ENCODE results near the gene MARF1.
"Not testable (repeated sequence)": the region's sequence is repeated elsewhere in the genome, so short reads cannot be mapped to it uniquely, and the experiment has no call there.

The MARF1 gene

GRCh38 chr16:15573896-15574613 lies 68.9 kb downstream of the MARF1 start:
- not testable (repeated sequence) for H3K23ac ChIP-seq (ENCODE audit: low read length); H3K27me3 ChIP-seq (ENCODE audit: insufficient read depth, low read length)

DNA sequence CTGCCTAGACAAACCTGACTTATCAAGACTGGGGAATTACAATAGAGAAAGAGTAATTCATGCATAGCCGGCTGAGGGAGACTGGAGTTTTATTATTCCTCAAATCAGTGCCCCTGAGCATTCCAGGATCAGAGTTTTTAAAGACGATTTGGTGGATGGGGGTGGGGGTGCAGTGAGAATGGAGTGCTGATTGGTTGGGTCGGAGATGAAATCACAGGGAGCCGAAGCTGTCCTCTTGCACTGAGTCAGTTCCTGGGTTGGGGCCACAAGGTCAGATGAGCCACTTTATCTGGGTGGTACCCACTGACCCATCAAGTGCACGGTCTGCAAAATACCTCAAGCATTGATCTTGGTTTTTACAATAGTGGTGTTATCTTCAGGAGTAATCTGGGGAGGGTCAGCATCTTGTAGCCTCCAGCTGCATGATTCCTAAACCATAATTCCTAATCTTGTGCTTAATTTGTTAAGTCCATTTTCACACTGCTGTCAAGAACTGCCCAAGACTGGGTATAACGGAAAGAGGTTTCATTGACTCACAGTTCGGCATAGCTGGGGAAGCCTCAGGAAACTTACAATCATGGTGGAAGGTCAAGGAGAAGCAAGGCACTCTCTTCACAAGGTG lies 69.6 kb downstream of the MARF1 start:
- Histone ChIP-seq H3K79me2 (ENCODE audit: control insufficient read depth, insufficient read depth, low read length, poor library complexity) (no peaks in the 10 kb centered on the region), H3K36me3 (ENCODE audit: control insufficient read depth in 1 of 2, insufficient read depth in 2 of 2, low read length in 2 of 2) (no peaks in the 10 kb centered on the region), H3K4ac (ENCODE audit: low read depth, low read length) (no peak overlapping the region), H3K4me1 (ENCODE audit: control insufficient read depth in 1 of 2, insufficient read depth in 2 of 2, low read length in 2 of 2) (no peaks in the 10 kb centered on the region), H2BK5ac (ENCODE audit: low read depth, low read length, poor library complexity) (no peak overlapping the region), H2BK120ac (ENCODE audit: insufficient read depth, low read length, poor library complexity) (no peak overlapping the region), H3K4me2 (ENCODE audit: low read length) (no peak overlapping the region), H4K12ac (ENCODE audit: low read depth, low read length) (no peak overlapping the region), H3K79me1 (ENCODE audit: low read length) (no peaks in the 10 kb centered on the region), H3K9me3 (ENCODE audit: insufficient read depth, low read depth, low read length) (no peaks in the 10 kb centered on the region), H2AFZ (ENCODE audit: insufficient read depth, low read length, poor library complexity) (no peak overlapping the region), H2BK12ac (ENCODE audit: low read length) (no peak overlapping the region), H3K23ac (ENCODE audit: low read length) (no peak overlapping the region), H3K27me3 (ENCODE audit: insufficient read depth, low read length) (no peaks in the 10 kb centered on the region), H3K9ac (ENCODE audit: low read length) (no peak overlapping the region), H3K4me3 (ENCODE audit: low read depth, low read length) (no peak overlapping the region), H4K8ac (ENCODE audit: low read depth, low read length) (no peak overlapping the region), H3K14ac (ENCODE audit: low read length) (no peak overlapping the region), H2AK5ac (ENCODE audit: low read length) (no peak overlapping the region), H3K27ac (ENCODE audit: low read depth, low read length) (no peak overlapping the region), H4K91ac (ENCODE audit: low read depth, low read length) (no peak overlapping the region), H3K18ac (ENCODE audit: low read length) (no peak overlapping the region)
- no CpG with 5 or more reads among the region's 7 CpGs for WGBS (ENCODE audit: extremely low coverage, insufficient coverage, insufficient read length)
- no peak for DNase-seq

More at GRCh38 chr16:15573896-15574613, 68.9 kb downstream of the MARF1 start:
- not testable (repeated sequence) for H4K91ac ChIP-seq (ENCODE audit: low read depth, low read length); H3K4me2 ChIP-seq (ENCODE audit: low read length); H2BK12ac ChIP-seq (ENCODE audit: low read length); H3K79me2 ChIP-seq (ENCODE audit: control insufficient read depth, insufficient read depth, low read length, poor library complexity); H3K18ac ChIP-seq (ENCODE audit: low read length); H4K12ac ChIP-seq (ENCODE audit: low read depth, low read length); H4K8ac ChIP-seq (ENCODE audit: low read depth, low read length); H2BK120ac ChIP-seq (ENCODE audit: insufficient read depth, low read length, poor library complexity); H3K4me3 ChIP-seq (ENCODE audit: low read depth, low read length); H3K4me1 ChIP-seq (ENCODE audit: control insufficient read depth in 1 of 2, insufficient read depth in 2 of 2, low read length in 2 of 2); H3K9ac ChIP-seq (ENCODE audit: low read length); H3K14ac ChIP-seq (ENCODE audit: low read length); H3K9me3 ChIP-seq (ENCODE audit: insufficient read depth, low read depth, low read length); H3K79me1 ChIP-seq (ENCODE audit: low read length); H2BK5ac ChIP-seq (ENCODE audit: low read depth, low read length, poor library complexity); H3K4ac ChIP-seq (ENCODE audit: low read depth, low read length); H2AFZ ChIP-seq (ENCODE audit: insufficient read depth, low read length, poor library complexity); H3K36me3 ChIP-seq (ENCODE audit: control insufficient read depth in 1 of 2, insufficient read depth in 2 of 2, low read length in 2 of 2); H2AK5ac ChIP-seq (ENCODE audit: low read length); DNase-seq; H3K27ac ChIP-seq (ENCODE audit: low read depth, low read length)
- no CpG with 5 or more reads among the region's 11 CpGs for WGBS (ENCODE audit: extremely low coverage, insufficient coverage, insufficient read length)

- no peak overlapping the region for H4K91ac ChIP-seq (ENCODE audit: low read depth, low read length)
- no CpG with 5 or more reads among the region's 9 CpGs for WGBS (ENCODE audit: extremely low coverage, insufficient coverage, insufficient read length)
- H3K27ac ChIP-seq (ENCODE audit: low read depth, low read length) = no peak overlapping the region
- no peak overlapping the region for H3K9ac ChIP-seq (ENCODE audit: low read length)
- no peak overlapping the region for H2BK120ac ChIP-seq (ENCODE audit: insufficient read depth, low read length, poor library complexity)
- H3K79me1 ChIP-seq (ENCODE audit: low read length) = no peaks in the 10 kb centered on the region
- no peak overlapping the region for H3K18ac ChIP-seq (ENCODE audit: low read length)
- no peak overlapping the region for H3K23ac ChIP-seq (ENCODE audit: low read length)
- H3K4me2 ChIP-seq (ENCODE audit: low read length) = no peak overlapping the region
- H3K4me1 ChIP-seq (ENCODE audit: control insufficient read depth in 1 of 2, insufficient read depth in 2 of 2, low read length in 2 of 2) = no peaks in the 10 kb centered on the region
- H3K4me3 ChIP-seq (ENCODE audit: low read depth, low read length) = no peak overlapping the region
- H2AK5ac ChIP-seq (ENCODE audit: low read length) = no peak overlapping the region
- no peak overlapping the region for H4K12ac ChIP-seq (ENCODE audit: low read depth, low read length)
- H4K8ac ChIP-seq (ENCODE audit: low read depth, low read length) = no peak overlapping the region
- H3K36me3 ChIP-seq (ENCODE audit: control insufficient read depth in 1 of 2, insufficient read depth in 2 of 2, low read length in 2 of 2) = no peaks in the 10 kb centered on the region
- H3K14ac ChIP-seq (ENCODE audit: low read length) = no peak overlapping the region
- no peaks in the 10 kb centered on the region for H3K9me3 ChIP-seq (ENCODE audit: insufficient read depth, low read depth, low read length)
- no peak overlapping the region for H3K4ac ChIP-seq (ENCODE audit: low read depth, low read length)
- no peaks in the 10 kb centered on the region for H3K79me2 ChIP-seq (ENCODE audit: control insufficient read depth, insufficient read depth, low read length, poor library complexity)
- no peak overlapping the region for H2AFZ ChIP-seq (ENCODE audit: insufficient read depth, low read length, poor library complexity)
- H2BK12ac ChIP-seq (ENCODE audit: low read length) = no peak overlapping the region
- DNase-seq = no peak
- no peaks in the 10 kb centered on the region for H3K27me3 ChIP-seq (ENCODE audit: insufficient read depth, low read length)
- no peak overlapping the region for H2BK5ac ChIP-seq (ENCODE audit: low read depth, low read length, poor library complexity)
Measured at GRCh38 chr16:15572329-15573001, 70.5 kb downstream of the MARF1 start.

DNA sequence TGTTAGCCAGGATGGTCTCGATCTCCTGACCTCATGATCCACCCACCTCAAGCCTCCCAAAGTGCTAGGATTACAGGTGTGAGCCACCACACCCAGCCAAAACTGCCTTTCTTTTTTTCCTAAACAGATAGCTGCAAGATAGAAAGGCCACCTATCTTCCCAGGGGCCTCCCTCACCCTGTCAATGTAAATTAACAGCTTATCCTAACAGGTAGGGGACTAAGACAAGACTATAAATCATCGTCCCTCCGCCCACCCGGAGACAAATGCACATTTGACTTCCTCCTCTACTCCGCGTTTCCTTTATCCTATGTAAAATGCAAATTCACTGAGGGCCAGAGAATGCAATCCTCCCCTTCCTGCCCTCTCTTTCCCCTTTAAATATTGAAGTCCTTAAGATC lies 71.4 kb downstream of the MARF1 start:
- Histone ChIP-seq H3K27me3 (ENCODE audit: insufficient read depth, low read length) (no peaks in the 10 kb centered on the region), H2BK12ac (ENCODE audit: low read length) (no peak overlapping the region), H2BK120ac (ENCODE audit: insufficient read depth, low read length, poor library complexity) (no peak overlapping the region), H4K8ac (ENCODE audit: low read depth, low read length) (no peak overlapping the region), H3K4me2 (ENCODE audit: low read length) (no peak overlapping the region), H3K36me3 (ENCODE audit: control insufficient read depth in 1 of 2, insufficient read depth in 2 of 2, low read length in 2 of 2) (no peaks in the 10 kb centered on the region), H2BK5ac (ENCODE audit: low read depth, low read length, poor library complexity) (no peak overlapping the region), H4K91ac (ENCODE audit: low read depth, low read length) (no peak overlapping the region), H3K9me3 (ENCODE audit: insufficient read depth, low read depth, low read length) (no peaks in the 10 kb centered on the region), H3K27ac (ENCODE audit: low read depth, low read length) (no peak overlapping the region), H3K79me2 (ENCODE audit: control insufficient read depth, insufficient read depth, low read length, poor library complexity) (no peaks in the 10 kb centered on the region), H4K12ac (ENCODE audit: low read depth, low read length) (no peak overlapping the region), H2AK5ac (ENCODE audit: low read length) (no peak overlapping the region), H2AFZ (ENCODE audit: insufficient read depth, low read length, poor library complexity) (no peak overlapping the region), H3K4me1 (ENCODE audit: control insufficient read depth in 1 of 2, insufficient read depth in 2 of 2, low read length in 2 of 2) (no peaks in the 10 kb centered on the region), H3K4me3 (ENCODE audit: low read depth, low read length) (no peak overlapping the region), H3K23ac (ENCODE audit: low read length) (no peak overlapping the region), H3K79me1 (ENCODE audit: low read length) (no peaks in the 10 kb centered on the region), H3K14ac (ENCODE audit: low read length) (no peak overlapping the region), H3K4ac (ENCODE audit: low read depth, low read length) (no peak overlapping the region), H3K9ac (ENCODE audit: low read length) (no peak overlapping the region), H3K18ac (ENCODE audit: low read length) (no peak overlapping the region)
- no peak for DNase-seq
- no CpG with 5 or more reads among the region's 6 CpGs for WGBS (ENCODE audit: extremely low coverage, insufficient coverage, insufficient read length)

Data from trophoblast cell (in vitro differentiated cells and primary cell).